ENCODE results near the gene CDX2. TPM values are rescaled to one million over a fixed set of nuclear protein-coding genes. Genes with fewer than 3 reads are reported as not detected.

CDX2 gene
- total and polyA plus RNA-seq, 9 of the 15 experiments (the other 6 are each of a cell fraction or from before 2014, with no cell fraction given), result 0.04 TPM; not detected in 8

DNA sequence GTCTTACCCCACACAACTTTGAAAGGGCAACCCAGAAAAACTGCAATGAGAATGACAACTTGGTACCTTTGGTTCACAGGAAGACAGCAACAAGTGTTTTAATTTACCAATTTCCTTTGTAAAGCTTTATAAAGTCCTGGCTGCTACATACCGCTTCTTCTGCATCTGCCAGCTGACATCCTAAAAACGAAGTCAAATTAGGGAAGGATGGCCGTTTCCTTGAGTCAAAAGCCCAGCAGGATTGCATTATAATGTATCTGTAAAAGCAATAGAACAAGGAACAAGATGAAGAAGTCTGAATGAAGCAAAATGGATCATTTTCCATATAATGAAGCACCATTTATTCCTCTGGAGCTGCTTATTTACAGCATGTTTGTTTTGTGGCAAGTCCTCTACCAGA, 45.2 kb upstream of the CDX2 start:
- H3K4me3 ChIP-seq, result no peak overlapping the region
- no peak for ATAC-seq
- no peaks in the 10 kb centered on the region for H3K36me3 ChIP-seq (ENCODE audit: control insufficient read depth, insufficient read depth, low read length)
- no peak overlapping the region for H3K27ac ChIP-seq (ENCODE audit: extremely low read depth, low read depth, low read length)
- ChIA-PET CTCF (ENCODE audit: low intra/inter-chr PET ratio) (no interaction called here), POLR2A (no interaction called here)
- 0% methylated on average over 3 of the region's 3 CpGs for WGBS (ENCODE audit: insufficient coverage, low coverage, missing lambda C conversion rate)
- no peak for DNase-seq (ENCODE audit: extremely low read depth in 1 of 4, low spot score in 3 of 4)
- no peak overlapping the region for H3K9ac ChIP-seq (ENCODE audit: insufficient read depth in 1 of 2, low read depth in 2 of 2, low read length in 2 of 2)
- no peak overlapping the region for H3K4me2 ChIP-seq (ENCODE audit: insufficient read depth, low read length)
- no peaks in the 10 kb centered on the region for H3K9me3 ChIP-seq (replicated peaks; ENCODE audit: control insufficient read depth, insufficient read depth, low read depth, low read length)
- in situ Hi-C loops (cut with MboI) (no loop called here), intact Hi-C loops (cut with micrococcal nuclease) (no loop called here)
- H3K27me3 ChIP-seq (ENCODE audit: control insufficient read depth in 2 of 2, insufficient read depth in 2 of 2, low read length in 2 of 2), result peaks cover 2 to 7% of the 10 kb centered on the region in 2 experiments; a peak in 3 of 5 replicates
- H3K79me2 ChIP-seq (ENCODE audit: control insufficient read depth, insufficient read depth, low read length), result no peaks in the 10 kb centered on the region
- H4K20me1 ChIP-seq (replicated peaks; ENCODE audit: control insufficient read depth, insufficient read depth, low read length), result no peaks in the 10 kb centered on the region
- no peak overlapping the region for H2AFZ ChIP-seq (ENCODE audit: low read depth, low read length)
- no TSS peak for BruUV-seq (replicated peaks)
- H3K9me1 ChIP-seq (ENCODE audit: control insufficient read depth, insufficient read depth, low read length), result no peaks in the 10 kb centered on the region
- H3K4me1 ChIP-seq (replicated peaks in 1 of 2; ENCODE audit: control insufficient read depth in 2 of 2, insufficient read depth in 2 of 2, low read length in 2 of 2), result no peaks in the 10 kb centered on the region
- no peak for FAIRE-seq
- TF ChIP-seq, protein P1, sequence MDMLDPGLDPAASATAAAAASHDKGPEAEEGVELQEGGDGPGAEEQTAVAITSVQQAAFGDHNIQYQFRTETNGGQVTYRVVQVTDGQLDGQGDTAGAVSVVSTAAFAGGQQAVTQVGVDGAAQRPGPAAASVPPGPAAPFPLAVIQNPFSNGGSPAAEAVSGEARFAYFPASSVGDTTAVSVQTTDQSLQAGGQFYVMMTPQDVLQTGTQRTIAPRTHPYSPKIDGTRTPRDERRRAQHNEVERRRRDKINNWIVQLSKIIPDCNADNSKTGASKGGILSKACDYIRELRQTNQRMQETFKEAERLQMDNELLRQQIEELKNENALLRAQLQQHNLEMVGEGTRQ (CRISPR knock-in tag; IDR thresholded peaks at IDR 0.05), result no peak
- TF ChIP-seq PRPF4 (IDR thresholded peaks at IDR 0.05; ENCODE audit: insufficient read depth, low read depth, low read length, poor library complexity, severe bottlenecking) (no peak), CHD4 (IDR thresholded peaks at IDR 0.05; ENCODE audit: insufficient read depth, insufficient replicate concordance, low read depth, low read length, poor library complexity, severe bottlenecking) (no peak), ZNF224 (CRISPR knock-in tag; IDR thresholded peaks at IDR 0.05) (no peak), NR2F6 (CRISPR knock-in tag; IDR thresholded peaks at IDR 0.05) (no peak), CHD1 (IDR thresholded peaks at IDR 0.05; ENCODE audit: low read length) (no peak), CXXC5 (CRISPR knock-in tag; IDR thresholded peaks at IDR 0.05) (no peak), COPS2 (conservative IDR thresholded peaks at IDR 0.05) (no peak), ZNF324 (CRISPR knock-in tag; IDR thresholded peaks at IDR 0.05) (no peak), HNRNPH1 (optimal IDR thresholded peaks at IDR 0.05; ENCODE audit: low read depth, low read length) (no peak), ZNF778 (CRISPR knock-in tag; IDR thresholded peaks at IDR 0.05) (no peak), PML (IDR thresholded peaks at IDR 0.05; ENCODE audit: low read length) (no peak), FOXP1 (CRISPR knock-in tag; IDR thresholded peaks at IDR 0.05) (no peak), ZFX (CRISPR knock-in tag; IDR thresholded peaks at IDR 0.05) (no peak)
- TF ChIP-seq, protein P2, sequence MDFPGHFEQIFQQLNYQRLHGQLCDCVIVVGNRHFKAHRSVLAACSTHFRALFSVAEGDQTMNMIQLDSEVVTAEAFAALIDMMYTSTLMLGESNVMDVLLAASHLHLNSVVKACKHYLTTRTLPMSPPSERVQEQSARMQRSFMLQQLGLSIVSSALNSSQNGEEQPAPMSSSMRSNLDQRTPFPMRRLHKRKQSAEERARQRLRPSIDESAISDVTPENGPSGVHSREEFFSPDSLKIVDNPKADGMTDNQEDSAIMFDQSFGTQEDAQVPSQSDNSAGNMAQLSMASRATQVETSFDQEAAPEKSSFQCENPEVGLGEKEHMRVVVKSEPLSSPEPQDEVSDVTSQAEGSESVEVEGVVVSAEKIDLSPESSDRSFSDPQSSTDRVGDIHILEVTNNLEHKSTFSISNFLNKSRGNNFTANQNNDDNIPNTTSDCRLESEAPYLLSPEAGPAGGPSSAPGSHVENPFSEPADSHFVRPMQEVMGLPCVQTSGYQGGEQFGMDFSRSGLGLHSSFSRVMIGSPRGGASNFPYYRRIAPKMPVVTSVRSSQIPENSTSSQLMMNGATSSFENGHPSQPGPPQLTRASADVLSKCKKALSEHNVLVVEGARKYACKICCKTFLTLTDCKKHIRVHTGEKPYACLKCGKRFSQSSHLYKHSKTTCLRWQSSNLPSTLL (IDR thresholded peaks at IDR 0.05), result no peak
- TF ChIP-seq, protein P3, sequence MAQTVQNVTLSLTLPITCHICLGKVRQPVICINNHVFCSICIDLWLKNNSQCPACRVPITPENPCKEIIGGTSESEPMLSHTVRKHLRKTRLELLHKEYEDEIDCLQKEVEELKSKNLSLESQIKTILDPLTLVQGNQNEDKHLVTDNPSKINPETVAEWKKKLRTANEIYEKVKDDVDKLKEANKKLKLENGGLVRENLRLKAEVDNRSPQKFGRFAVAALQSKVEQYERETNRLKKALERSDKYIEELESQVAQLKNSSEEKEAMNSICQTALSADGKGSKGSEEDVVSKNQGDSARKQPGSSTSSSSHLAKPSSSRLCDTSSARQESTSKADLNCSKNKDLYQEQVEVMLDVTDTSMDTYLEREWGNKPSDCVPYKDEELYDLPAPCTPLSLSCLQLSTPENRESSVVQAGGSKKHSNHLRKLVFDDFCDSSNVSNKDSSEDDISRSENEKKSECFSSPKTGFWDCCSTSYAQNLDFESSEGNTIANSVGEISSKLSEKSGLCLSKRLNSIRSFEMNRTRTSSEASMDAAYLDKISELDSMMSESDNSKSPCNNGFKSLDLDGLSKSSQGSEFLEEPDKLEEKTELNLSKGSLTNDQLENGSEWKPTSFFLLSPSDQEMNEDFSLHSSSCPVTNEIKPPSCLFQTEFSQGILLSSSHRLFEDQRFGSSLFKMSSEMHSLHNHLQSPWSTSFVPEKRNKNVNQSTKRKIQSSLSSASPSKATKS (CRISPR knock-in tag; IDR thresholded peaks at IDR 0.05), result no peak
- TF ChIP-seq, protein P4, sequence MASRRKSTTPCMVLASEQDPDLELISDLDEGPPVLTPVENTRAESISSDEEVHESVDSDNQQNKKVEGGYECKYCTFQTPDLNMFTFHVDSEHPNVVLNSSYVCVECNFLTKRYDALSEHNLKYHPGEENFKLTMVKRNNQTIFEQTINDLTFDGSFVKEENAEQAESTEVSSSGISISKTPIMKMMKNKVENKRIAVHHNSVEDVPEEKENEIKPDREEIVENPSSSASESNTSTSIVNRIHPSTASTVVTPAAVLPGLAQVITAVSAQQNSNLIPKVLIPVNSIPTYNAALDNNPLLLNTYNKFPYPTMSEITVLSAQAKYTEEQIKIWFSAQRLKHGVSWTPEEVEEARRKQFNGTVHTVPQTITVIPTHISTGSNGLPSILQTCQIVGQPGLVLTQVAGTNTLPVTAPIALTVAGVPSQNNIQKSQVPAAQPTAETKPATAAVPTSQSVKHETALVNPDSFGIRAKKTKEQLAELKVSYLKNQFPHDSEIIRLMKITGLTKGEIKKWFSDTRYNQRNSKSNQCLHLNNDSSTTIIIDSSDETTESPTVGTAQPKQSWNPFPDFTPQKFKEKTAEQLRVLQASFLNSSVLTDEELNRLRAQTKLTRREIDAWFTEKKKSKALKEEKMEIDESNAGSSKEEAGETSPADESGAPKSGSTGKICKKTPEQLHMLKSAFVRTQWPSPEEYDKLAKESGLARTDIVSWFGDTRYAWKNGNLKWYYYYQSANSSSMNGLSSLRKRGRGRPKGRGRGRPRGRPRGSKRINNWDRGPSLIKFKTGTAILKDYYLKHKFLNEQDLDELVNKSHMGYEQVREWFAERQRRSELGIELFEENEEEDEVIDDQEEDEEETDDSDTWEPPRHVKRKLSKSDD (conservative IDR thresholded peaks at IDR 0.05; ENCODE audit: low read length), result no peak

Measured in K562 (cell line).